HG03095 (cell line): ENCODE measurements around the gene MSH3.
"Not testable (repeated sequence)": the region's sequence is repeated elsewhere in the genome, so short reads cannot be mapped to it uniquely, and the experiment has no call there.

Source experiments
- ATAC-seq: cut with Tn5 transposase; IDR thresholded peaks from one replicate; pipeline ENCODE4 v1.9.1; 2021; ENCODE audit warnings: moderate library complexity; ENCODE audit not compliant: unreplicated experiment

Gene MSH3

DNA sequence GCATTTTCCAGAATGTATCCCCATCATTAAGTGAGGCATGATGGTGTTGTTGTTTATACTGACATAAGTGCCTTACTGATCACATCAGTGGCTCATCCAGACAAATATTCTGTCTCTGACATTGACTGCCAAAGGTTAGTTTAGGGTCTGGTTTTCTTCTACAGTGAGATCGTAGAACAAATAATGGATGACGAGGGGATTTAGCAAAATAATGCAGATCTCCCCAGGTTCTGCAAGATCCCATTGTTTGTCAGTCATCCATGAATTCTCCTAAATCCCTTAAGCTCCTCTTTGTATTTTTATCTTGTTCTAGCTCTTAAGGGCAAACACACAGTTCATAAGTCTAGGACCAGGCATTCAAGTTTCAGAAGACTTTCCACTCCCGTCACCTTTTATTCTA, 93.5 kb downstream of the MSH3 start:
- ATAC-seq, result no peak

DNA sequence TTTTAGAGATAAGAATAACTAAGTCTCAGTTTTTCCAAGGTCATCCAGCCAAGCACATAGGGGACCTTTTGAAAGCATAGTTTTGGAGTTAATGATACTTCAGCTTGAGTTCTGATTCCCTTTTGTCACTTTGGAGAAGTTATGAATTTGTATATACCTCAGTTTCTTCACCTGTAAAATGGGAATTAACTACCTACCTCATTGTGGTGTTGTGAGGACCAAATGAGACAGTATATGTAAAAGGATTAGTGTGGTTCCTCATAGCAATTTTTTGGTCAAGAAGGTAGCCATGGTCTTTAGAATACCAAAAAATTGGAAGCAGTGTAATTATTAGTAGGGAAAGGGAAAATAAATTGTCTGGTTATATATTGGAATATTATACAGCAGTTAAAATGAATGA, 98.0 kb downstream of the MSH3 start:
- no peak for ATAC-seq

GRCh38 chr5:80753712-80754111, 99.3 kb downstream of the MSH3 start:
- ATAC-seq, result no peak

DNA sequence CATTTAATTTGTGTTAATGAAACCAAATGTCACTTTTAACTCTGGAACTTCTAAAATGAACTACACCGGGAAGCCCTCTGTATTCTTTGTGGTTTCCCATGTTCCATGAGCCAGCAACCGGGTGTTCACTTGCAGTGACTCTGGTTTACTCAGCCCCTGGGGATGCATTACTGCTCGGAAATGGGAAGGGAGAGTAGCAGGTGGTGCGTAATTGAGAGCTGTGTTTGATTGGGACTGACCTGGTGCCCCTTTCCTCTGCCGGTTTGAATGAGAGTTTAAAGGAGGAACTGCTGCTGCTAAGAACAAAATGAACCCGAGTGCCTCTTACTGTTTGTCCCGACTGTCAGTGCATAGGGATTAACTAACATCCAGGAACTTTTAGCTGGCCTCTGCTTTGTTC, 100.4 kb downstream of the MSH3 start:
- ATAC-seq, result peak; percentile 75

GRCh38 chr5:80755626-80756025, 101.2 kb downstream of the MSH3 start:
- peak; percentile 90 for ATAC-seq

GRCh38 chr5:80756292-80756691, 101.8 kb downstream of the MSH3 start:
- ATAC-seq, result no peak

DNA sequence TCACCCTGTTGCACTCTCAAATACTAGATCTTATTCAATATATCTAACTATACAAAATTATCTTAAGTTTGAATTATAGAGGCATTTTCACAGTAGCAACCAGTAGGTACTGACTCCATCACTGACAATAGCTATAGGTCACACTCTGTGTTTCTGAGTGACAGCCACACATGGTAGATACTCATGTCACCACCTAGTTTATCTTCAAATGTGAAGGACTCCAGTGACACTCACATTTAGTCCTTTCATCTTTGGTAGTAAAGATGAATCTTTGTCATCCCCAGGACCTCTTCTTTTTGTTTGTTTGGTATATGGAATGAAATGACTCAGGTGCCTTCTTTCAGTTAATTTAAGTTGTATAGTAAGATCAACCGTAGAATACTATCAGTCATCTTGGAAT, 102.8 kb downstream of the MSH3 start:
- ATAC-seq, result no peak

DNA sequence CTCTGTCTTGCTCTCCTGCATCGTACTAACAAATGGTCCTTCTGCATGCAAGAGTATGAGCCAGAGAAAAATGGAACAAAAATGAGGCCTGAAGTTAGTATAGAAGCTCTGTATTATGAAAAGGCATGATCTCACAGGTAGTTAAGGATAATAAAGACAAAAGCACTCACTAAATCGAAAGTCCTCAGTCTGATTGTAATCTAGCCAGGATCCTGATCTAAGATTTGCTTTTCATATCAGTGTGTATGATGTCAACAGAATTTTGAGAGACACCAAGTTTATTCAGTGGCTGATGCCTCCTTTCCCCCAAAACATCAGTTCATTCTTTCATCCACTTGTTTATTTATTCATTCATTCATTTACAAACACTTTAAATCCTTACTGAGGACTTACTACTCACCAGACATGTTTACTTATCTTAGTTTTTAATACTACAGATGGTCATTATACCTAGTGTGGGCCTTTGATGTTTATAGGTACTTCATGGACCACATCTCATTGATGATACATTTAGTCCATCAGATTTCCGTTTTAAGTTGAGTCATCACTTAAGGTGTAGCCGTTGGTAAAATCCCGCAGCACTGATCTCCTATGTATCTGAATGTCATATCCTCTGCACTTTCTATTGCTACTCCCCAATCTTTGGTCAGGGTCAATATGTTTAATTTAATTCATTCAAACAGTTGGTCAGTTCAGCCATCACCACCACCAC, 105.6 kb downstream of the MSH3 start:
- no peak for ATAC-seq

DNA sequence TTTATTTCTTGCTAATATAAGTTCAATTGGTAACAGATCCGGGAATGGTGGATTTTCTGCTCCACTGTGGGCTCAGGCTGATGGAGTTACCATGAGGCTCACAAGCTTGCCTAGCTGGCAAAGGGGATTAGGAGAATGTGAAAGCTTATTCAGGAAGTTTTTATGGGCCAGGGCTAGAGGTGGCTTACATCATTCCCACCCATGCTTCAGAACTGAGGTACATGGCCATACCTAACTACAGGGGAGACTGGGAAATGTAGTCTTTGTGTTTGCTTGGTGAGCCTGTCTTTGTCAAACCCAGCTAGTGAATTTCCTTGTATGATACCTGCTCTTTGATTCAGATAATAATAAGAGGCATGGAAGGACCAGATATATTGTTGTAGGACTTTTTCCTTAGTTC, 106.2 kb downstream of the MSH3 start:
- no peak for ATAC-seq

DNA sequence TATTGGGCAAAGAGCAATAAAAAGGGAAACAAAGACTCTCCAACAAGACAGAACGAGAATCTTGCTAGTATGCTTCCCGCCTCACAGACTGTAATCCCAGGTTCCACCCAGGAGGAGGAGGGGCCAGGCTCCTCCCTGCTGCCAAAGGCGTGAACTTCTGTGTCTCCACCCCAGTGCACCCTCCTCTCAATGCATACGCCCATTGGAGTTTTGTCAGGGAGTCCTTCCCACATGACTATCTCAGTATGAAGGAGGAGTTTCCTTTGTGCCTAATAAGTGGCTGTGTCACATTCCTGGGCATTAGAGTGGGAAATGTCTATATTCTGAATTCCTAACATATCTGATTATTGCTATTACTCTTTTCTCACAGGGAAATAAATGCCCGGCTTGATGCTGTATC, 106.7 kb downstream of the MSH3 start:
- no peak for ATAC-seq

GRCh38 chr5:80761966-80762365, 107.5 kb downstream of the MSH3 start:
- ATAC-seq, result no peak

- no peak for ATAC-seq
These were observed 108.1 kb downstream of the MSH3 start for GRCh38 chr5:80762573-80762972.

DNA sequence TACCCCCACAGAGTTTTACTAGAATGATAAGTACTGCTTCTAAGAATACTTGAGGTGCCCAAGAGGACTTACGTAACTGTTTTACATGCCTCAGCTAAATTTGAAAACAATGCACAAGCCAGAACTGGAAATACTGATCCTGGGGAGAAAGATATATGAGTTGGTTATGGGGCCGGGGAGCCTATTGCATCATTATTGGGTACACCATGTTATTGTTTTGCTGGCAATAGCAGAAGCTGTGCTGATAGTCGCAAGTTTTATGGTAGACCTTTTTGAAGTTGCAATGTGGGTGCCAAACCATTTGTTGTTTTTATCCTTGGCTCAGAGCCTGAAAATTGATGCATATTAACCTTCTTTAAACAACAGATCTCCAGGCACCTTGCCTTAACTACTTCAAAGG, 108.8 kb downstream of the MSH3 start:
- ATAC-seq, result no peak

DNA sequence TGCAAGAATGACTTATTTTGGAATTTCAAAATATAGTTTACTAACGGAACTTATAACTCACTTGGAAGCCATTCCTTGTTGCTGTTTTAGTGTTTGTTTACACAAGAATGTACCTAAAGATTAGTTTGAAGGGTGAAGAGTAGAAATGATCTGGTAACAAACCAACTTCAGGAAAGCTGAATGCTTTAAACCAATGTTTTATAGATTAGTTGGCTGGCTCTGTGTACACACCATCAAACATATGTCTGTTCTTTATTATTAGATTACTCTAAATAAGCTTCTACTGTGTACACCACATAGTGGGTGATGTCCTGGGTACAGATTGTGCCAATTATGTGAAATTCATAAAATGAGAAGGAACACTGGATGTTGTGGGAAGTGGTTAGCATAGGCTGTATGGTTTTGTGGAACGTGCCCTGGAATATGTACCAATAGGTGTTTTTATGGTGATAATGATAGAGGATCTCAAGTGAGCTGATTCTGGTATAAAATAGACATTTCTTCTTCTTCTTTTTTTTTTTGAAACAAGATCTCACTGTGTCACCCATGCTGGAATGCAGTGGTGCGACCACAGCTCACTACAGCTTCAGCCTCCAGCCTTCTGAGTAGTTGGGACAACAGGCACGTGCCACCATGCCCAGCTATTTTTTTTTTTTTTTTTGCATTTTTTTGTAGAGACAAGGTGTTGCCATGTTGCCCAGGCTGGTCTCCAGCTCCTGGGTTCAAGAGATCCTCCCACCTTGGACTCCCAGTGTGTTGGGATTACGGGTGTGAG, 109.6 kb downstream of the MSH3 start:
- no peak for ATAC-seq

GRCh38 chr5:80764786-80765185, 110.3 kb downstream of the MSH3 start:
- ATAC-seq, result no peak

GRCh38 chr5:80777347-80778287, 123.2 kb downstream of the MSH3 start:
- no peak for ATAC-seq

GRCh38 chr5:80780024-80780423, 125.6 kb downstream of the MSH3 start:
- no peak for ATAC-seq

DNA sequence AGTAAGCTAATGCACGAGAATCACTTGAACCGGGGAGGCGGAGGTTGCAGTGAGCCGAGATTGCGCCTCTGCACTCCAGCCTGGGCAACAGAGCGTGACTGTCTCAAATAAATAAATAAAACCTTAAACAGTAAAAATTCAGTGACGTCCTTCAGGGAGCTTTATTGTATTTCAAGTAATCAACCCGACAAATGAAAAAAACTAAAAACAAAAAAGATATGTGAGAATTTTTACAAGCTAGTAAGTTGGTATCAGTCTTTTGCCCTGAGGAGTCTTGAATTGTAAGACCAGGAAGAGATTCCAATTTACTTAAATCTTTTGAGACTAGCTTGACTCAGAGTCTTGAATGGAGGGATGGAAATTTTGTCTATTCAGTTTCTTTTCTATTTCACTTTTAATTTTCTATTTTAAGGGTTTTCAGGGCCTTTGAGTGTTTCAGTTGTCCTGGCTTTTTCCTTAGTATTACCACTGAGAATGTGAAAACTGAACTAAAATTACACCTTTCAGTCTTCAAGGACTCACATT, 126.4 kb downstream of the MSH3 start:
- no peak for ATAC-seq

- no peak for ATAC-seq
These were observed 126.9 kb downstream of the MSH3 start for GRCh38 chr5:80781356-80781755.

DNA sequence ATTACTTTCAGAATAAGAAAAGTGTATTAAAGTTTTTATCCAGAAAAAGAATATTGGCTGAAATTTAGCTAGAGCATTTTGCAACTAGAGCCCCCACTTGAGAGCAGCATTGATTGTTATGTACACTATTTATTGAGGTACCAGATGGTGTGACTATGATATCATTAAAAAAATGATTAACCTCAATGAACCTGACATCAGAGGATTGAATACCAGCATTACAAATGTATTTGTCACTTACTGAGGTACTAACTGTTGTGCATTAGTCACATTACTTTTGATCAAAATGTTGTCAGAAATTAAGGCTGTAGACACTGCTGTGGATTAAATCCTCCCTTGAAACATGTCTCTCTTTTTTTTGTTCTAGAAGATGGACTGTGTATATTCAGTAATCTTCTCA, 128.2 kb downstream of the MSH3 start:
- ATAC-seq, result no peak

GRCh38 chr5:80783751-80784150, 129.3 kb downstream of the MSH3 start:
- ATAC-seq, result not testable (repeated sequence)
